Epidermal melanocyte (primary cell): ENCODE data around the gene TIMP2.
"Not testable (repeated sequence)": the region's sequence is repeated elsewhere in the genome, so short reads cannot be mapped to it uniquely, and the experiment has no call there.

Experiments
- DNase-seq: peaks from one replicate; pipeline ENCODE4 v3.0.0; 2011; ENCODE audit warnings: low spot score; ENCODE audit not compliant: insufficient read length

Gene TIMP2

DNA sequence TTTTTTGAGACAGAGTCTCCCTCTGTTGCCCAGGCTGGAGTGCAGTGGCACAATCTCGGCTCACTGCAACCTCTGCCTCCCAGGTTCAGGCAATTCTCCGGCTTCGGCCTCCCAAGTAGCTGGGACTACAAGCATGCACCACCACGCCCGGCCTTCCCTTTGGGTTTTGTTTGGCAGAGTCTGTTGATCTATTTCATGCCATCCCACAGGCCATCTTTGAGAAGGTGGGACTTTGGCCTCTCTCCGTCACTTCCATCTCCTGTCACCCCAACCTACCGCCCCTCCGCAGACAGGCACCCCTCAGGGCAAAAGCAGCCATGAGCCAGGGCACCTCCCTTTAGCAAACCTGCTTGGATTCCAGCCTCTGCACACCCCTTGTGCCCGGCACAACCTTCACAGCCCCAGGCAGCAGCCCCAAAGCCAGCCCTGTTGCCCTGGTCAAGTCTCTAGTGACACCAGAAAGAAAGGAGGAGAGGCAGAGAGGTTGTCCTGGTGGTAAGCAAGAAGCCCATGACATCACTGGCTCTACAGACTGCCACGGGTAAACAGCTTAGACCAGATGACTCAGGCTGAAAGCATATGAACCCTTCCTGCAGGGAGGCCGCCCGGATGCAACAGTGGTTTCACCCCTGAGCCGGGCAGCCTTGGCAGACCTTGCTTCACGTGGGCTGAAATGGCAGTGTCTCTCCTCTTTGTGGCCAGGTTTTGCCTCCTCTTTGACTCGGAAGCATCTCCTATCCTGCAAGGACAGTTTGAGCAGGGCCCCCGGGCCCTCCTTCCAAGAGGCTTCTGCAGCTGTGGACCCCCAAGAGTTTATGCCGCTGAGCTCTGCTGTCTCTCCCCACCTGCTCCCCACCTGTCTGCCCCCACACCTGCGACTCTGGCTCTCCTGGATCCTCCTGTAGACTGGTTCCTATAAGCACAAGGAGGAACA lies 8.1 kb upstream of the TIMP2 start:
- DNase-seq: peak; percentile 62

DNA sequence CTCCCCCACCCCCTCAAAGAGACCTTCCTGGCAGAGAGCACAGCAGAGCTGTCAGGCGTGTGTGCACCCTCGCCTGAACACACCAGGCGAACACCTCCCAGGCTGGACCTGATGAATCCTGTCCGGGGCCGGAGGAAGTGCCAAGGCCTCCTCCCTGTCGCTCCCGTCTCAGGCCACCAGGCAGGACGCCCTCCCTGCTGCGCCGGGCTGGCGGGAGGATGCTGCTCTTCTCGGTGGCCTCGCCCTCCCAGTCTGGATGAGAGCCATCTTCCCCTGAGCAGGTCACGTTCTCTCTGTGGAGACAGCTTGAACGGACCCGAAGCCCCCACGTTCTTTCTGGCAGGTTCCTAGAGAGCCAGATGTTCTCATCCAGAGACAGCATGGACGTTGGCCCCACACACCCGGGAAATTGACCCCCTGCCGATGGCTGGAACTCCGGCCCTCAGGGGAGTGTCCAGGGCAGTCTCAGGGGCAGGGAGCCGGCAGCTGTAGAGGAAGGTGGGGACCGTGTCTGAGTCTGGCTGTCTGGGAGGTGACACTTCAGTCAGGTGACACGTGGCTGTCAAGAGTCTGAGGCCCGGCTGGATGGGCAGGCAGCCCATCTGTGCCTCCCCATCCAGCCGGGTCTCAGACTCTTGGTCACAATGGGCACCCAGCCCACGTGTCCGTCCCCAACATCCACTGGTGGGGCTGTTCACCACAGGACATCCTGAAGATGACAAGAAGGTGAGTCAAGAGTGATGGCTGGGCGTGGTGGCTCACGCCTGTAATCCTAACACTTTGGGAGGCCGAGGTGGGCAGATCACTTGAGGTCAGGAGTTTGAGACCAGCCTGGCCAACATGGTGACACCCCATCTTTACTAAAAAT lies 5.0 kb upstream of the TIMP2 start:
- no peak for DNase-seq

DNA sequence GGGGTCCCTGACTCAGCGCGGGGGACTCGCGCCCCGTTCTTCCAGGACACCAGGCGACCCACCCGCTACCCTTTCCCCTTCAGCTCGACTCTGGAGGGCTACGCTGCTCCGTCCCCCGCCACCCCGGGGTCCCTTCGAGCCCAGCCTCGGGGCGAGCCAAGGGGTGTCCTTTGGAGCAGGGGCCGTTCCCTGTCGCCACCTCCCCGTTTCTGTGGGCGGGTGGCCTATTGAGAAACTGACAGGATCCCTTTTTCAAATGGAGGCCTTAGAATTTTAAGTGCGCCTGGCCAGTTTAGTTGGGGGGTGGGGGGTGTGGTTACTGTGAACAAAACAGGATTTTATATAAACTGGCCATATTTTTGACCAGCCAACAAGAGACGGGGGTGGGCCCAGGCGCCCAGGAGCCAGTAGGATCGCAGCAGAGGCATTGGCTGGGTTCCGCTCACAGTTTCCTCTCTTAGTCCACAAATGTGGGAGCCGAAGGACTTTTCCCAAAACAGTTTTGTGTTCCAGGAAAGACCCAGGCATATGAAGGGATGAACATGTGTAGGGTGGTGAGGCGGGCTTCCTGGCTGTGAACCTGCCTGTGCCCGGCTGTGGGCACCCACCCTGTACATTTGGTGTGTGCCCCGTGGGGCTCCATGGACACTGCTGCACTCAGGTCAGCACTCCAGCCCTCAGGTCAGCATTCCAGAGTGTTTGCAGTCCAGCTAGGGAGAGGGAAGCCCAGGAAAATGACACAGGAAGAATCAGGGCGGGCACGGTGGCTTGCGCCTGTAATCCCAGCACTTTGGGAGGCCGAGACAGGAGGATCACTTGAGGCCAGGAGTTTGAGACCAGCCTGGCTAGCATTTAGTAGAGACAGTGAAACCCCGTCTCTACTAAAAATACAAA lies 722 bp upstream of the TIMP2 start:
- peak; percentile 81 for DNase-seq

DNA sequence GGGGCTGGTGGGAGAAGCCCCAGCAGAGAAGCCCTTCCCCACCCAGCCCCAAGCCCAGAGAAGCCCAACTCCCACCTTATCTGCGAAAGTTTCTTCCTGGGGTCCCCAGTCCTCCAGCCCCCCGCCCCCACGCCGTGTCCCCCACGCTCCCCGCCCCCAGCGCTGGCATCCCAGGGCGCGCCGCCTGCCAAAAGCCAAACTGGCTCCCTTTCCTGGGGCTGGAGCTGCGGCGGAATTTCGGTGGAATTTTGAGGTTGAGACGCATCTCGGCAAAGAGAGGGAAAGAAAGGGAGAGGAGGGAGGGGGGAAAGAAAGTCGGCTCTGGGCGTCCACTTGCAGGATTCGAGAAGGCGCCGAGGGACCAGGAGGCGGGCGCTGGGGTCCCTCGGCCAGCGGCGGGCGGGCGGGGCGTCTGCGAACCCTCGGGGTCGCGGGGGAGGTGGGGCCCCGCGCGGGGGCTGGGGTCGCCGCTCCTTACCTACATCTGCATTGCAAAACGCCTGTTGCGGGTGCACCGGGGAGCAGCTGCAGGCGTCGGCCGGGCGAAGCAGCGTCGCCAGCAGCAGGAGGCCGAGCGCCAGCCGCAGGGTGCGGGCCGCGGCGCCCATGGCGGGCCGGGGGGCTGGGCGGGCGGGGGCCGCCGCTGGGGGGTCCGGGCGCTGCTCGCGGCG lies 571 bp downstream of the TIMP2 start:
- no peak for DNase-seq

DNA sequence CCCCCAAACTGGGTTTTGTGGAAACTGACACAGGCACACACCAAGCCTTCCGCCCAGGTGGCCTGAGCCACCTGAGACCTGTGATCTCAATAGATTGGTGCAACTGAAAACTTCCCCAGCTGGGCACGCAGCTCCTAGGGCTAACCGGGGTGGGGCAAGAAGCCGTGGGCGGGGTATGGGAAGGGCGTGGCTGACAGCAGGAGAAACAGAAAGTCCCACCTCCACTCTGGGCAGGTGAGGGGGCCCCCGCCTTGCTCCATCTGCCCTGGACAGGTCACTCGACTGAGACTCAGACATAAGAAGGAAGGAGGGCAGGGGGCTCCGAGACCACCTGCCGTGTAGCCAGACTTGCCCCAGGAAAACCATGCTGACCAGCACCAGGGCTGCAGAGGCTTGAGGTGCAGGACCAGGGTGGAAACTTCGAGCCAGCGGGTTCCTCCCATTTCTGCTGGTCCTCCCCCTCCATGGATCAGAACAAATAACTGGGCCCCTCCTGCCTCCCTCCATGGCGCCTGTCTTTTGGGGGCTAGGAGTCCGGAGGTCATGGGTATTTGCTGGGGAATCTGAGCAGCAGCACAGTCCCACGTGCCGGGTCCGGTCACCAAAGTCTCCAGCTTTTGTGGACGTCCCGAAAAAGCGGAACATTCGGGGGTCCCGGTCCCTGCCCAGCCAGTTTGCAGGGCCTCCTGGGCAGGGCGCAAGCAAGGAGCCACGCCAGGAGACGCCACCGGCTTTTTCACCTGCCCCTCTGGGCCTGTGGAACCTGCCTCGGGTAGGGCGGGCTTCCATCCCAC lies 1.3 kb downstream of the TIMP2 start:
- DNase-seq: no peak

DNA sequence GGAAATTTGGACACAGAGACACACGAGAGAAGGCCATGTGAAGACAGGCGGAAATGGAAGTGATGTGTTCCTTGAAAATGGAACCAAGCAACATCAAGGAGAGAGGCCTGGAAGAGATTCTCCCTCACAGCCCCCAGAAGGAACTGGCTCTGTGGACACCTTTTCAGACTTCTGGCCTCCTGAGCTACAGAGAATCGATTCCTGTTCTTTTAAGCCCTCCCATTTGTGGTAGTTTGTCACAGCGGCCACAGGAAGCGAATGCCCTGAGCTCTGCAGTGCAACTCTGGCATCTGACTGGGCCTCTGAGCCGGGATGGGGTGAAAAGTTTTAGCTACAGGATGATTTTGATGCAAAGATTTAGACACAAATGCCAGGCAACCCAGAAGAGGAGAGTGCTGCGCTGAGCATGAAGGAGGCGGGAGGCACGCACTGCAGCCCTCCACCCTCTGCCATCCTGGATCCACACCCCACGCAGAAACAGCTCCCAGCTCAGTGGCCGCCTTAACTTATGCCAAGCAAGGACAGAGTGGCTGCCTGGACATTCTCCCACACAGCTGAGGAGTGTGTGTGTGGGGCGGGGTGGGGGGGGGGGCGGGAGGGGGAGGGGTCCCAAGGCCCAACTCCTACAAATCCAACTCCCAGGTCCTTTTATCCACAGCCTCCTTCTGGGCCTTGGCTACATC lies 2.2 kb downstream of the TIMP2 start:
- DNase-seq: no peak

DNA sequence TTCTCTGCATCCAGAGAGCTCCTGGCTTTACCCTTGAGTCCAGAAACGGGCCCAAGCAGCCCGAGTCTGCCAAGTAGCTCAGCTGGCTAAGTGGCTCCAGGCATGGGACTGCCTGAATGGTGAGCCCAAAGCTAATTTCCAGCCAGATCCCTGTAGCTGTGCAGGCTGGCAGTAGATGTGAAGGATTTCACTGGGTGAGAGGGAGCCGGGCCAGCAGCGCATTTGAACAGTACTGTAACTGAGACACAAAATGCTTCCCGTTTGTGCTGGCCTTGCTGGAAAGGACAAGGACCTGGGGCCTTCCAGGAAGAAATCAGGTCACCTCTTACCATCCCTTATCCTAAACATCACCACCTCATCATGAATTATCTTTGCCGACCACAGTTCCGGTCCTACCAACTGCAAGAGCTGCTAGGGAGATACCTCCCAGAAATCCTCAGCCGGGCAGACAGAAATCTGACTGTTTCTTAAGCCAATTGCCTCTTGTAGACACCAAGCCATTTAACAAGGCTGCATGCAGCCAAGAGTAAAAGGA lies 3.7 kb downstream of the TIMP2 start:
- peak; percentile 33 for DNase-seq

DNA sequence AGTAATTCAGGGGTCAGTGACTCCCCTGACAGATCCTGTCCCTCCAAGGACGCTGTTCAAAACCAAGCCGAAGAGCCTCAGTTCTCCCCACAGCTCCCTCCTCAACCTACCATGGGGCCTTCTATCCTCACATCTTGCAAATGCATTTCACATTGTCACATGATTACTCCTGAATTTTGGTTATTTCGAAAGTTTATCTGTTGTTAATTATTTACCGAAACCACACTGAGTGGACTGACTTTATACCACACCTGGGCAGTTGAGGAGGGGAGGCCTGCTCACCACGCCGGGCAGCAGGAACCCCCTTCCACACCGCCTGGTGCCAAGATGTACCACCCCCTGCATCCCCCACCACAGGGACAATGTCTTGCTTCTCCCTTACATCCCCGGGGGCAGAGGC lies 4.7 kb downstream of the TIMP2 start:
- no peak for DNase-seq

DNA sequence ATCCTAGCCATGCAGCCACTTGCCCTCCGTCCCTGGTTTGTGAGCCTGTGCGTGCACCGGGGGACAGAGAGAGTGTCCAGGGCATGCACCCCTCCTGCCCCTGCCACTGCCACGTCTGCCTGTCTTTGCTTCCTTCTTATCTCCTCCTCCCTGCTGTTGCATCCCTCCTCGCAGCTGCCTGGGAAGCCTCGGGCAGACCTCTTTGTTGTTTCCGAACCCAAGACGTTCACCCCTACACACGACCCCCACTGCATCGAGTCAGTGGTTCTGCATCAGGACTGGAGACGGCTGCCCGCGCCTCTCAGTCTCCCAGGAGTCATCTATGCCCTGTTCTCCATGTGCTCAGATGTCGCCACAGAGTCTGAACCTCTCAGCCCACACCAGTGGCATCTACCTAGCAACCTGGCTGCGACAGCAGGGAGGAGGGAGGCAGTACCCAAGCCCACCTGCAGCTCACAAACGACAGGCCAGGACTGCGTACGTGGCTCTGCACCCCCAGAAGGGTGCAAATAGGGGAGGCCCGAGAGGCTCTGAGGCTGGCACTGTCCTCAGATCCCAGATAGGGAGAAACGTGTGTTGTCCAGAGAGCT lies 5.2 kb downstream of the TIMP2 start:
- no peak for DNase-seq

DNA sequence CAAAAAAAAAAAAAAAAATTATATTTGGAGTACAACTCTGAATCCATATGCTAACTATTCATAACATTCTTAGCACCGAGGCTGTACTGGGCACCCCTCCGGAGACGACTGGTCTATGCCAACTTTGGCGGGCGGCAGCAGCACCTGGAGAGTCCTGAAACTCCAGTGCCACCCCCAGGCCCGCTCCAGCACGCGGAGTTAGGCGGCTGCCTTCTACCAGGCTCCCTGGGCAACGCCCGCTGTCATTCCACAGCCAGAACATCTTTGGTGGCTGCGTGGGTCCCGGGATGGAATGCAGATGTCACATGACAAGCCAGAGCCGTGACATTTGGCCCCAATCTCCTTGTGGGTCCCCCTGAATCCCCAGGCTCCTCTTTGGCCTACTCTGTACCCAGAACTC lies 6.2 kb downstream of the TIMP2 start:
- DNase-seq: no peak

DNA sequence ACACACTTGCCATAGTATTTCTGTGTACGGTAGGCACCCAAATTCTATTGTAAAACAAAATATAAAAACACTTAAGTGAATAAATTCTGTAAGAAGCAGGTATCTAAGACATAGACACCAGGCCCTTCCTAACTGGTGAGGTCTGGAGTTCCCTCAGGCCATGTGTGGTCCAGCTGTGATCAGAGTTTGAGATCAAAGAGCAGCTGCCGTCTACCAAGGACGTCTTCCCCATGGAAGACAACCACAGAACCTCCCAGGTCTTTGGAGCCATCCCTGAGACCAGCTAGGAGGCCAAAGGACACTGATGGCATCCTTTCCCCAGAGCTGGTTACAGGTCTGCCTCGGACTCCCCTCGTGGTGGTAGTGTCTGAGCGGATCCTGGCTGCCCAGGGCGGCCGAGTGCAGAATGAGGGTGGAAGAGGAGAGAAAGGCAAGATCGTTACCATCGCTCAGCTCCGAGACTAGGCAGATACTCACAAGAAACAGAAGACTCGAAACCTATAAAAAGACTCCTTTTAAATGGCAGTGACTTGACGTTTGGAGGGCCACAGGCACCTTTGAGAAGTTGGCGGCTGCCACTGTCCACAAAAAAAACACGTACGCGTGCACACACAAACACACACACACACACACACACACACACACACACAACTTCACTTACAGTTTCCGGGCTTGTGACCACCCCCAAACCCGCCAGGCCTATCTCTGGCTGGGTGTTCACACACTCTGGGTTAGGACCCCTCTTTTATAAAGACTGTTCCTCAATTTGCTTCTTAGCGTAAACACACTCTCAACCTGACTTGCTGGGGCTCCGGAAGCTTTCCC lies 7.5 kb downstream of the TIMP2 start:
- DNase-seq: no peak

DNA sequence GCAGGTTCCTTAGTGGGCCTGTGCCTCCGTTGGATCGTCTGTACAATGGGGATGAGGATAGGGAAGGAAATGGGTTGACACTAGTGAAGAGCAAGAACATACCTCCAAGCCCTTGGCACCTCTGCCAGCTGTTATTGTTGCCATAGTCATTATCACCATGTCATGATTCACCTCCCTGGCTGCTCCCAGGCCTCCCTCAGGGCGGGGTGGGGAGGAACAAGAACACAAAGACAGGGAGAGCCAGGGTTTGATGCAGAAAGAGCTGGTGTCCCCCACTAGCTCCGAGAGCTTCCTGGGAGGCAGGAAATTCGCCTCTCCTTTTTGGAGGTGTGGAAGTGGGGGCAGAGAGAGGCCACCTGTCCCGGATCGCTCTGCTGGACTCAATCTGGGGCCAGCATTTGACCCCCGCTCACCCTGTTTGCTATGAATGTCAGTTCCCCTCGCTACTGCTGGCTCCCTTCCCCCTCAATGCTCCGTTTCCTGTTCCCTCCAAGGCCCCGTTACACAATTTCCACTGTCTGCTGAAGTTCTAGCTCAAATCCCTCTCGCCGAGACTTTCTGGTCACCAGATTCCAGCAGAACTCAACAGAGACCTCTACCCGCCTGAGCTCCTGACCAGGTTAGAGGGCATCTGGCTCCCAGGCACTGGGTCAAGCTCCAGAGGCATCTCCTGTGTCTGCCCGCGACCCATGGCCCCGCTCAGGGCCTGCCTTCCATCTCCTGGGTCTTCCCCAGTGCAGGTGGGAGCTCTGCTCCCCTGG lies 9.1 kb downstream of the TIMP2 start:
- no peak for DNase-seq

DNA sequence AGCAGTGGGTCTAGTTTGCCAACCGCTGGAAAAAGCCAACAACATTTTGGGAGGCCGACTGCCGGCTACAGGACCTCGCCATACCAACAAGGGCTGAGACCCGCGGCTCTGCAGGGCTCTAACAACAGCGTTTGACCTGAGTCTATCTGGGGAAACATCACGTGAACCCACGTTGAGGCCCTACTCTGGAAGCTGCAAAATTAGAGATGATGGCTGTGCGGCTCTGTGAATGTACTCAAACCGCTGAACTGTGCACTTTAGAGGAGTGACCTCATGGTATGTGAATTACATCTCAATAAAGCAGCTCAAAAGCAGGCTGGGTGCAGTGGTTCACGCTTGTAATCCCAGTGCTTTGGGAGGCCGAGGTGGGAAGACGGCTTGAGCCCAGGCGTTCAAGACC lies 12.1 kb downstream of the TIMP2 start:
- no peak for DNase-seq

DNA sequence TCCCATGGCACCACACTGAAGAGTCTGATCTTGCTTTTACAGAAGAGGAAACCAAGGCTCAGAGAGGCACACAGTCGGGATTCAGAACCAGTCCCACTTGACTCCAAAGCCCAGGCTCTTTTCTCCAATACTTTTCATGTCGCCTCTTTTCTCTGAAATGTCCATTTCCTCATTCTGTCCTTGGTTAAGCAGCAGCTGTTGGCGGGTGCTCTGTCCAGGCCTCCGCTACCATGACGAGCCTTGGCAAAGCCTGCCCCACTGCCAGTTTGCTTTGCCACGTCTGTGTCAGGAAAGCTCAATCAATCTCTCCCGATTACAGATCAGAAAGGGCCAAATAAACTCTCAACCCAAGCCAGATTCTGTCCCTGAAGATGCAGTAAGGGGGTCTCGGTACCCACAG lies 13.1 kb downstream of the TIMP2 start:
- peak; percentile 3 for DNase-seq

DNA sequence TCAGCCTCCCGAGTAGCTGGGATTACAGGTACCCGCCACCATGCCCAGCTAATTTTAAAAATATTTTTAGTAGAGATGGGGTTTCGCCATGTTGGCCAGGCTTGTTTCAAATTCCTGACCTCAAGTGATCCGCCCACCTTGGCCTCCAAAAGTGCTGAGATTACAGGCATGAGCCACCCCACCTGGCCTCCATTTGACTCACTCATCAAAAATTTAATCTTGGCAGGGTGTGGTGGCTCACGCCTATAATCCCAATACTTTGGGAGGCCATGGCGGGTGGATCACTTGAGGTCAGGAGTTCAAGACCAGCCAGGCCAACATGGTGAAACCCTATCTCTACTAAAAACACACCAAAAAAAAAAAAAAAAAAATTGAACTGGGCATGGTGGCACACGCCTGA lies 13.6 kb downstream of the TIMP2 start:
- not testable (repeated sequence) for DNase-seq

DNA sequence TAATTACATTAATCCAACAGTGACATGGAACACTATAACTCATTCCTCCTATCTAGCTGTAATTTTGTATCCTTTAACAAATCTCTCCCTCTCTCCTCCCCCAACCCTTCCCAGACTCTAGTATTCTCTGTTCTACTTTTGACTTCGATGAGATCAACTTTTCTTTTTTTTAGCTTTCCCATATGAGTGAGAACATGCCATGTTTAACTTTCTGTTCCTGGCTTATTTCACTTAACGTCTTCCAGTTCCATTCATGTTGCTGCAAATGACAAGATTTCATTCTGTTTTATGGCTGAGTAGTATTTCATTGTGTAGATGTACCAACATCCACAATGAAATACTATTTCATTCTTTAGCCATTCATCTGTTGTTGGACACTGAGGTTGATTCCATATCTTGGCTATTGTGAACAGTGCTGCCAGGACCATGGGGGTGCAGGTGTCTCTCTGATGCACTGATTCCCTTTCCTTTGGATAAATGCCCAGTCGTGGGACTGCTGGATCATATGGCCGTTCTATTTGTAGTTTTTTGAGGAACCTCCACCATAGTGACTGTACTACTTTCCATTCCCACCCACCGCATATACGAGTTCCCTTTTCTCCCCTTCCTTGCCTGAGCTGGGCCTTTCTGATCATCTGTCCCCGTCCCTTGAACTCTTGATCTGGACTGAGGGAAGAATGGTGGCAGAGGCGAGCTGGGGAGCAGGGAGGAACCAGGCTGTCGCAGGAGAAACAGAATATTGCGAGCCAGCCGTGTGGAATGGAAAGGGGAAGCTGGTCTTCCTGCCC lies 14.5 kb downstream of the TIMP2 start:
- DNase-seq: no peak
